Sigmoid colon (tissue), 4 donors: ENCODE measurements around the gene TRDMT1.

Experiments
- CTCF ChIP-seq, 4 experiments: fragments of 450-650 bp in 3 of 4; fragments of 200-600 bp in 1 of 4; IDR thresholded peaks; one replicate each; pipeline ENCODE4 v1.5.1; 2016 to 2019; ENCODE audit warnings: antibody characterized with exemption in 4 of 4, mild to moderate bottlenecking in 3 of 4, moderate library complexity in 2 of 4
- EP300 ChIP-seq, 4 donors: sonication (generic); formaldehyde crosslinking; IDR thresholded peaks; one replicate each; pipeline ENCODE4 v1.6.1; 2017; ENCODE audit warnings: antibody characterized with exemption in 4 of 4
- POLR2A ChIP-seq, 2 donors: fragments of 450-650 bp; IDR thresholded peaks; one replicate each; pipeline ENCODE4 v1.6.1; 2016; ENCODE audit warnings: antibody characterized with exemption in 2 of 2, mild to moderate bottlenecking in 2 of 2, moderate library complexity in 2 of 2
- POLR2AphosphoS5 ChIP-seq, 4 donors: sonication (generic); formaldehyde crosslinking; IDR thresholded peaks; one replicate each; pipeline ENCODE4 v1.6.1; 2017; ENCODE audit warnings: antibody characterized with exemption in 4 of 4

- TF ChIP-seq CTCF (IDR thresholded peaks at IDR 0.05), result no peak
- TF ChIP-seq POLR2A (IDR thresholded peaks at IDR 0.05), result no peak
- no peak for TF ChIP-seq POLR2AphosphoS5 (IDR thresholded peaks at IDR 0.05)
- TF ChIP-seq EP300 (IDR thresholded peaks at IDR 0.05), result no peak
Measured at GRCh38 chr10:17144757-17145156, 56.7 kb downstream of the TRDMT1 start.
